SKM-1 (cell line): ENCODE data around the gene ZNF490.

Experiments used
- DNase-seq: peaks from one replicate; lab custom pipeline; 2025; ENCODE audit not compliant: unreplicated experiment; lab: John Stamatoyannopoulos, UW

Gene ZNF490

GRCh38 chr19:12545267-12545666, 65.3 kb downstream of the ZNF490 start:
- no peak for DNase-seq

DNA sequence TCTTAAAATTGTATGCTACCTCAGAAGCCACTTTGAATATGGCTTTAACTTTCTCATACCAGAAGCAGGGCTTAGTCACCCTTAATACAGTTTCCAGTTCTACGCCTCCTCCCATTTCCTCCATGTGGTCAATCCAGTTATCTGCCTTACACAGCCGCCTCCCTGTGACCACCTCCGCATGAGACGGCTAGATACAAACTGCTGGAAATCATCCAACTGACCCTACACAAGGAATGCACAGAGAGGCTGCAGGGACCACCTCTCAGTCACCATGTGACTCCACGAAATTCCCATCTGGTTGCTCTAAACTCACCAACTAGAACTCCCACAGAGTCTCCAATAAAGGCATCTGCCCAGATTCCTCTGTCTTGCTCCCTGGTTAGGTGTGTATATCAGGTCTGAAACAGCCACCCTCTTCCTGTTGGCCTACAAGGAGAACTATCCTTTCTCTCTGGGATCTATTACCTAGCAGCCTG, 66.2 kb downstream of the ZNF490 start:
- DNase-seq: no peak

DNA sequence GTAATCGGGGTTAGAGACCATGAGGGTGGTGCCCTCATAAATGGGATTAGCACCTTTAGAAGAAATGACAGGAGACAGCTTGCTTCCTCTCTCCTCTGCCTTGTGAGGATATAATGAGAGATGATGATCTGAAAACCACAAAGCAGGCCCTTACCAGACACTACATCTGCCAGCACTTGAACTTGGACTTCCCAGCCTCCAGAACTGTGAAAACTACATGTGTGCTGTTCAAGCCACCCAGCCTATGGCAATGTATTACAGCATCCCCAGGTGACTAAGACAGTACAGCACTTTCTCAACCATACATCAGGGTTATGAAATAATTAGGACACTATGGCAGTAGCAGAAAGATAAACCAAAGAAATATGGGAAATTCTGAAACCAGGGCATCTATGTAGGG, 66.8 kb downstream of the ZNF490 start:
- no peak for DNase-seq
